ENCODE measurements around the gene VDR.

- no peak for TF ChIP-seq CTCF (IDR thresholded peaks at IDR 0.05)
- TF ChIP-seq POLR2A (IDR thresholded peaks at IDR 0.05) = no peak
Measured at GRCh38 chr12:47867495-47867941, 37.3 kb downstream of the VDR start.

Data from esophagus squamous epithelium (tissue), 4 donors.